HK-2 (cell line): ENCODE measurements around the gene TNNT2.

Experiments used
- DNase-seq: peaks from one replicate; pipeline ENCODE4 v3.0.0-alpha.2; 2018; ENCODE audit not compliant: unreplicated experiment

TNNT2 gene

DNA sequence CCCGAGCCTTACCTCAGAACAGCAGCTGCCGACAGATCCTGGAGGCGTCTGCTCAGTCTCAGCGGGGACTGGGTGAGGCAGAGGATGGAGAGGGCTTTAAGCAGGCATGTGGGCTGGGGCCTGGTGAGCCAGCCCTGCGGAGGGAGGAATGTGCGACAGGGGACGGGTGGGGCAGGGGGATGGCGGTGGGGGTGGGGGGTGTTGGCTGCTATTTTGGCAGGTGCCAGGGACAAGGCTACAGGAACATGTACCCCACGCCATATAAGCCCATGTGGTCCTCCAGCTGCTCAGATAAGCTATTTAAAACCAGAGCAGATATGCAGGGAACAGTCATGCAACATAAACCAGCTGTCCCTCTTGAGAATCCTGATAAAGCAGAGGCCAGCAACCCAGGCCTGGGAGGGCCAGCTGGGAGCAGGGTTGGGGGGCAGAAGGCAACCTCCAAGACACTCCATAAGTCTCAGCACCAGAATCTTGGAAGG lies at the start of gene TNNT2:
TSS of gene TNNT2 (minus strand) at position 70 of the 482 bp plus-strand sequence. CDS start 4,426 bp downstream, outside the sequence.
- no peak for DNase-seq

DNA sequence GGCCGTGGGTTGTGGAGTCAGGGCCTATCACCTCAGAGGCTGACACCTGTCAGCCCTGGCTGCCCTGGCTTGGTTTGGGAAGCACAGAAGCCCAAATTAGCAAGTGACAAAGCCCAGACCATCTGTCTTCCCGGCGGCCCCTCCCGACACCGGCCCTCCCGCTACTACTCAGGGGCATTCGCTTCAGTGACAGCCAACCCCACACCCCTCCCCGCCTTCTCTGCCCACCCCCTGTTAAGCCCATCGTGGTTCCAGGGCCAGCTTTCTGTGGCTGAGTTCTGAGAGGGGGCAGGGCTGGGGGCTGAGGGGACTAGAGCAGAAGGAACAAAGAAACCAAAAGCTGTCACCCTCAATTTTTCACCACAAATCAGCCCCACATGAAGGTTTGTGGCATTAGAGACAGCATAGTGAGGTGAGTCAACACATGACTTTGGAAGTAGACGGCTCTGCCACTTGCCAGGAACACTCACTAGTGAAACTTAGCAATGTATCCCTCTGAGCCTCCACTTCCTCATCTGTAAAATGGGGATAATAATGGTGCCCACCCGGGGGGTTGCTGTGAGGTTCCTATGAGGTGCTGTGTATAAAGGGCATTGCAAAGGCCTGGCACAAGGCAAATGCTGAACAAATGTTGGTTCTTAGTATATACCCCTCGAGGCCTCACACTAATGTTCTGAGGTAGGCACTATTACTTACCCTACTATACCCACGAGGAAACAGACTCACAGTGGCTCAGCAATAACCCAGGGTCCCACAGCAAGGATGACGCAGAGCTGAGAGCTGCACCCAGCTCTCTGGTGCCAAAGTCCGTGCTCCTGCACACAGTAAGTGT lies 49.2 kb upstream of the TNNT2 start:
- DNase-seq, result no peak

DNA sequence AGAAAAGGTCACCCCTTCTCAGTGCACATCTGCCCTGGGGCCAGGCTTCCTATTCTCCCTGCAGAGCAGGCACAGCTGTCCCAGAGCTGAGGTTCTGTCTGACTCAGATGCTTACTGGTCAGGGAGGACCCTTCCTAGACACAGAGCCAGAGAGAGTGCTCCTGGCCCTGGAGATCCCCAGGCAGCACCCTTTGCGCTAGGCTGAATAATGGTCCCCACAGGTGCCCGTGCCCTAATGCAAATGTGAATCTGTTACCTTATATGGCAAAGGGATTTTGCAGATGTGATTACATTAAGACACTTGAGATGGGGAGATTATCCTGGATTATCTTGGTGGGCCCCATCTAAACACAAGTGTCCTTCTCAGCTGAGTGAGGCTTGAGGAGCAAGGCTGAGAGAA lies 46.7 kb upstream of the TNNT2 start:
- no peak for DNase-seq

DNA sequence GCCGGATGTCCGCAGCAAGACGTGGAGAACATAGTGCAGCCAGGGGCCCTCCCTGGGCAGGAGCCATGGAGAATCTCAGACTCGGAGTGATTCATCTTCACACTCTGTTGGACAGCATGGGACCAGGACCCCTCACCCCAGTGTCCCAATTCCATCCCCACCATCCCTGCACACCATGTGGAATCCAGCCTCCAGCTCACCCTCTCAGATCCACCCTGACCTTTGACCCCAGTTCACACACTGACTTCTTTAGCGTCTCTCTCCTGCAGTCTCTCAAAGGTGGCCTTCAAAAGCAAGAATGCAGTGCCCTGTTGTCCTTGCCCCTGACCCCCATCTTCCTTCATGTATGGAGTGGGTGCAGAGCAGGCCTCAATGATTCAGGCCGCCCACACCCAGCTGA lies 46.2 kb upstream of the TNNT2 start:
- no peak for DNase-seq

DNA sequence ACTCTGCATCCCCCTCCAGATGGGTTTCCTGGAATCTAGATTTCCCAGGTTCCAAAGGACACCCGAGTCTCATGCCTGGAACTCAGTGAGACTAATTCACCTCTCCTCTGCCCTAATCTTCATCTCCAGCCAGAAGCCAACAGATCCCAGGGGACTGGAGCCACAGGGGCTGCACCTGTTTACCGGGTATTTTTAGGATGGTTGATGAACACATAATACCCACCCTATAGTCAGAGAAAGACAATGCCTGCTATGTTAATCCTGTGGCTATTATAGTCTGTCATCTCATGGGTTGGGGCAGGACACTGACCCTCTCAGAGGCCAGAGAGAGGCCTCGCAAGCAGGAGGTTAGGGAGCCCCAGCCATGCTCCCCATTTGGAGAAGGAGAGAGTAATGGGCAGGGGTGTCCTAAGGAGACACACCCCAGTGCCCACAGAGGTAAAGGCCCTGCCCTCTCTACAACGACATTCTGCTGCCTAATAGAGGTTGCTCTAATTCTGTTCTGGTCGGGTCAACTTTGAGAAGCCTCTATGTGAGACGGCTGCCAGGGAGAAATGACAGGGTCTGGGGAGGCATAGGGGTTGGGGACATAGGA lies 45.1 kb upstream of the TNNT2 start:
- no peak for DNase-seq

DNA sequence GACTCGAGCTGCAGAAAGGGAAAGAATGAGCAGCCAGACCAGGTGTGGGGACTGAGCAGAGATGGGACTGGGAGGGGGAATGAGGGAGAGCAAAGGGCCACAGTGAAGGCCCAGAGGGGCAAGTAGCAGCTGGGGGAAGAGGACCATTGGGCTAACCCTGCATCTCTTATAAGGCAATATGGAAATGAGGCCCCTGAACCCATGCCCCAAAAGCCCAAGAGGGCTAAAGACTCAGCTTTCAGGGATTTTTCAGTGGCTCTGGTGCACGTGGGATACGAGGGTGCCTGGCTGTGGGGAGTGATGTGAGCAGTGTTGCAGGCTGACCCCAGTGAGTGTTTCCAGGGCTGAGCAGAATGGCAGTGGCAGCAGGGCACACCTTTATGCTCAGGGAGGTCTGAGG lies 44.5 kb upstream of the TNNT2 start:
- no peak for DNase-seq

DNA sequence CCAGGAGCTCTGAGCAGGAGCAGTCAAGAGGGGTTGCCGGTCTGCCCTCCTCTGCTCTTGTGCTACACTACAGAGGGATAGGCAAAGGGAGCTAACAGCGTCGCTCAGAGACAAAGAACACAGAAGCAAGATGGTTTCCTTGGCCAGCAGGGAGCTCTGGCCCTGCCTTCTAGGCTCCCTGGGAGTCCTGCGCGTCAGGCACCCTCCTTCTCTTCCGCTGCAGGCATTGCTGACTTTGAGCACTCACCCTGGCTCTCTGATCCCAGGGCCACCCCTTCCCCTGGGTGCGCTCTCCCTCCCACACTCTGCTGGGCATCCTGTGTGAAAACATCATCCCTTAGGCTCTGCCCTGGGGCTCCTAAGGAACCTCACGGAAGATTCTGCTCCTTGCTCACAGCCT lies 43.6 kb upstream of the TNNT2 start:
- DNase-seq, result no peak

DNA sequence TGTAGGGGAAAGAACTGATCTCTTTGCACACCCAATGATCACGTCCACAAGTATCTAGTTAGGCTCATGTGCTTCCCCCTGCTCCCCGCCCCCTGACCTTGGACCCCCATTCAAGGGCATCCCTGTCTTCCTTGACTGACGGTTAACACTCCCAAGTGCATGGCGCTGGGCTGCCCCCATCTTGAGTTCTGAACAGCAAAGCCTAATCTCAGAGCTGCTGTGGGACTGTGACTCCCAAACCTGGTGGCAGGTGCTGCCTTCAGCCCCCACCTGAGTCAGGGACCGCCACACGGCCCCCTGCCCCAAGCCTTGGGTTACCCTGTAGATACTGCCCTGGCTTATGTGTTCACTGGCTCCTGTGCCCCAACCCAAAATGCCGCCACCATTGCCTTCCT lies 43.1 kb upstream of the TNNT2 start:
- DNase-seq, result no peak

DNA sequence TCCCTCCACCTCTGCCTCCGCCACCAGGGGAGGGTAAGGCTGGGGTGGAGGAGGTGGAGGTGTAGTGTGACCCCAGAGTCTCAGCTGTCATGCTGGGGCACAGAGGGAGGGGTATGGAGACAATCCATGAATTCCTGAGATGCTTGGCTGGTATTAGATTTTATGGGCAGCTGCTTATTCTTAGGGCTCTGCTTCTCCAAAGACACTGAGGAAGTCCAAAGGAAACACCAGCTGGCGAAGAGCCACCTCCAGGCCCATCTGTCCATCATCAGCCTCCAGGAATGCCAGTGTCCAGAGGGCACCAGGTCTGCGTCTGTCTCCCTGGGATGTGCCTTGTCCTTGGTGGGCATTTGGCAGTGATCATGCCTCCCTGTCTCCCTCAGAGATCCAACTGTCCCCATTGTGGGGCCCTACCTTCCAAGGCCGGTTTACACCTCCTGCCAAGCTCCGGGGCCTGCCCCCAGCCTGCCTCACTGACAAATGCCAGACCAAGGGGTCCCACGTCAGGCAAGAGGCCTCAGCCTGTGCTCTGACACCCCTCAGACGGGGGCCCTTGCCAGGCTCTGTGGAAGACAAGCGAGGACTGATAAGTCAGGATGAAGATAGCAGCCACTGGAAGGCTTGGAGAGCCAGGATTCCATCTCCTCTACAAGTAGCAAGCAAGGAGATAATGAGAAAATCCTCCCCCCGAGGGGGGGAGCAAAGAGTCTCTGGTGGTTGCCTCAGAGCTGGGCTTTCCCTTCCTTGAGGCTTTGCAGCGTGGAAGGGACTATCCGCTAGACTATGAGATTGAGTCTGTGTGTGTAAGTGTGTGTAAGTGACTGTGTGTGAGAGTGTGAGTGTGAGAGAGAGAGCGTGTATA lies 42.5 kb upstream of the TNNT2 start:
- DNase-seq, result no peak

DNA sequence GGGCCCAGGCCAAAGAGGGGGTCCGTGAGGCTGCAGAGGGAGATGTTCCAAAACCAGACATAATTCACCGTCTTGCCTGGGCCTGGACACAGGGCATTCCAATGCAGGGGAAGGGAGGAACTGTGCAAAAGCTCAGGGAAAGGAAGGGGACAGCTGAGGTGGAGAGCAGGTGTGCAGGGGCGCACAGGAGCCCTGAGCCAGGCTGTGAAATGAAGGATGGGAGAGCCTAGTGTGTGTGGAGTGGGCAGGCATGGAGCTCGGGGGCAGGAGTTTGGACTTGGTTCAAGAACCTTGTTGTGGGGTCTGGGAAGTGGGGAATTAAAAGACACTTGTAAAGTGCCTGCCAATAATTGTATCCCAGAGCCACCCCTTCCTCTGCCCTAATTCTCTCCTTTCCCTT lies 41.8 kb upstream of the TNNT2 start:
- DNase-seq, result no peak

DNA sequence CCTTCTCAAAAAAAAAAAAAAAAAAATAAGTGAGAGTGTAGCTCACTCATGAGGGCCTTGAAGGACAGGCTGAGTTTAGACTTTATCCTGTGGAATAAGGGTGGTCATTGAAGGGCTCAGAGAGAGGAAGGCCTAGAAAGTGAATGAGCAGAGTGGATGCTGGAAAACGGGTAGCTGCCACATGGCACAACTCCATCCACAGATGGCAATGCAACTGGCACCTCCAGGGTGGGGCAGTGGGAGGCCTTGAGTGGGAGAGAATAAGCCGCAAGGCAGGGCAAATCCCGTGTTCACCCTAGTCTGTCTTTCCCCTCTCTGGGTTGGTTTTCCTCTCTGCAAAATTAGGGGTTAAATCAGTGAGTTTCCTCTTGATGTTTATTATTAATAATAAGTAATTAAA lies 41.0 kb upstream of the TNNT2 start:
- DNase-seq, result no peak

DNA sequence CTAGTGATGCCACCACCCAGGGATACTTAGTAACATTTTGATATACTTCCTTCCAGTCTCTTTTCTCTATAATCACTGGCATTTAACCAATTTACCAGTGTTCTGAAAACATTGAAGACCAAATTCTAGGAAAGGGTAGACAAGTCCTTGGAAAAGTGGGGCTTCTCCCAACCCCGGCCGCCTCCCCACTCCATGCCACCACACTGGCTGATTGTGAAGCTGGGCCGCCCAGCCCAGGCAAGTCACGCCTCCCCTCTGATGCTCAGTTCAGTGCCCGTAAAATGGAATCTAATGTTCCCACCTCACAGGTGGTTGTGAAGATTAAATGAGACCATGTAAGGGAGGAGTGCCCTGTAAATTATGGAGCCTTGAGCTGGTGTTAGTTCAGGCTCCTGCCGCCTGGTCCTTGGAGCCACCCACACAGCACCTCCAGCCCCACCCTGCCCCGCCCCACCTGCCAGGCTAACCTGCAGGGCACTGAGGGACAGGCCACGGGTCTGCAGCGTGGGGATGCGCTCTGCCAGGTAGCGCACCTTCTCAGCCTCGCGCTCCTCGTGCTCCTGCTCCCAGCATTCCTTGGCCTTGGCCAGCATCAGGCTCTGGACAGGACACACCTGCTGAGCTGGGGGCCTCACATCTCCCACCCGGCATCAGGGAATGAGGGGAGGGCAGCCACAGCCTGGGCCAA lies 36.7 kb upstream of the TNNT2 start:
- DNase-seq, result no peak

DNA sequence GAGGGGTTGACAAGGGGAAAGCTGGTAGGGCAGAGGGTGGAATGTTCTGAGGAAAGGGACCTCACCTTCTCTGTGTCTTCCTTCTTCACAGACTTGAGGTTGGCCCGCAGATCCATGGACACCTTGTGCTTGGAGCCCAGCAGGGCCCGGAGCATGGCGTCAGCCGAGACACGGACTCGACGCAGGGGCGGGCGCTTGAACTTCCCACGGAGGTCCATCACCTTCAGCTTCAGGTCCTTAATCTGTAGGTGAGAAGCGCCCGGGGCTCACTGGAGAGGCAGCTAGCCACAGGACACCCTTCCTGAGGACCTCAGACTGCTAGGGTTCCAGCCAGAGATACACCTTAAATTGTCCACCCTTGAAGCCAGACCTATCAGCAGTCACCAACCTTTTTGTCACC lies 33.8 kb upstream of the TNNT2 start:
- DNase-seq, result no peak

DNA sequence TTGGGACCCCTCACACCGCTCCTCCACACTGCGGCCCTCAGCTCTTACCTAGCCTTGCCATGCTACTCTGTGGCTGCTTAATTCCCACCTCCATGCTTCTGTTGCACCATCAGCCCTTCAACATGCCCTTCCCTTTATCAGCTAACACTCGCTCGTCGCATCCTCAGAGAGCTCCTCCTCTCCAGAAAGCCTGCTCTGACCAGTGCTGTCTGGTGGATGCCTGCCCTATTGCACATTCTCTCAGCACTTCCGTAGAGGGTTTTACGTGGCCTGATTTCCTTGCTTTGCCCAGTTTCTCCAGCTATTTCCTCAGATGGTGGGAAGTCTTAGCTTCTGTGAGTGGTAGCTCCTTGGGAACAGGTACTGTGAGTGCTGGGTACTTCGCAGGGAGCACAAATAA lies 32.0 kb upstream of the TNNT2 start:
- DNase-seq, result no peak

DNA sequence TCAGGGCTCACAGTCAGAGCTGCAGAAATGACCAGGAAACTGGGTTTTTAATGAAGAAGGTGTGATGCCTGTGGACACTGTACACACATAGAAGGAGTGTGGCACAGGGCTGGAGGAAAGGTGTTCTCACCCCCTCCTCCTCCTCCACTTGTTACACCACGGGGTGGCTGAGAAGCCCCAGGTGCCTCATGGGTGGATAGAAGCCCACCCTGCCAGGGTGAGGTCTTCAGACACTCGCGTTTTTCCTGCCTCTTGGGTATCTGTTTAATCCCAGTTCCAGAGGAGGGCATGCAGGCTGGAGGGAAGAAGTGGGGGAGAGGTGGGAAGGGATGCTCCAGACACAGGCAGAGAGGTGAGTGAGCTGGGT lies 31.3 kb upstream of the TNNT2 start:
- no peak for DNase-seq

DNA sequence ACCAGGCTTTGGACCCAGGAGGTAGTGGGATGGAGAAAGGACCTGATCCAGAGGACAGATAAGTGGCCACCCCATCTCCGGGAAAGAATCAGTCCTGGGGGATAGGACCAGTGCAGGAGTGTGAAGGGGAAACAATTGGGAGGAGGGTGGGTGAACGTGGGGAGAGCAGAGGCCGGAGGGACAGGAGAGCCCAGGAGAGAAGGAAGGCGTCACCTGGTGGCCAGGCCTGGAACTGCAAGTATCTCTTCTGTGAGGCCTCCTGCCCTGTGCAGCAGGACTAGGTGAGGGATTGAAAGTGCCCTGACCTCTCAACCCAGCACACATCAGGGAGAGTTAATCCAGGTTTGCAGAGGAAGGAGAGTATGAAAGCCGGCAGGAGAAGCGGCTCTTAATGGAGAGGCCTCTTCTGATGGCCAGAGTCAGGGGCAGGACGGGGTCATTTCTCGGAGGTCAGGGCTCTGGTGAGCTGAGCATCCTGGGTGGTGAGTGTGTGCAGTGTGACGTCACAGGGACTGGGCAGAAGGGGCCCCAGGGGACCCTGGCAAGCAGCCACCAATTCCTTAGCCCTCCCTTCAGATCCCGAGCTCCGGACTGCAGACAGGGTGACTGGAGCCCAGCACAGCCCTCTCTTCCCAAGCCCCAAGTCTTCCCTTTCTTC lies 30.8 kb upstream of the TNNT2 start:
- peak; percentile 95 for DNase-seq

DNA sequence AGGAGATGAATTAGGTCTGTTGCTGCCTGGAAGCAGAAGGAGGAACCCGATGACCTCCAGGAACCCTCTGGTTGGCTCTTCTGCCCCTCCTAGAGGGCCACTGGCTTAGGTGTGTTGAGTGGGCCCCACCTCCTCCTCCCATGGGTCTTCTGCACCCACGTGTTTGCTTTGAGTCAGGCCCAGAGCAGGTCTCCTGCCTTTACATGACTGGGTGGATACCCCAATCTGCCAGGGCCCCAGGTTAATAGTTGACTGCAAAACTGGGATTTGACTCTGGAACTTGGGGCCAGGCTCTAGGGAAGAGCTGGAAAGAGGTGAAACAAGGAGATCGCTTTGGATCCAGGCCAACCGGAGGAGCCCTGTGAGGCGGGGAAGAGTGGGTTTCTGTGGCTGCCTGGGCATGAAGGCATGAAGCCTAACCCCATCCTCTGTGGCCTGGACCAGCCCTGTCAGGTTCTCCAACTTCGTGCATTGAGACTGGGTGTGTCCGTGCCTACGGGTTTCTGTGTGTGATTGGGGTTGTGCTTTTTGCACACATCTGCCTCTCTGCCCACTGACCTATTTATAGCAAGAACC lies 29.4 kb upstream of the TNNT2 start:
- peak; percentile 88 for DNase-seq

DNA sequence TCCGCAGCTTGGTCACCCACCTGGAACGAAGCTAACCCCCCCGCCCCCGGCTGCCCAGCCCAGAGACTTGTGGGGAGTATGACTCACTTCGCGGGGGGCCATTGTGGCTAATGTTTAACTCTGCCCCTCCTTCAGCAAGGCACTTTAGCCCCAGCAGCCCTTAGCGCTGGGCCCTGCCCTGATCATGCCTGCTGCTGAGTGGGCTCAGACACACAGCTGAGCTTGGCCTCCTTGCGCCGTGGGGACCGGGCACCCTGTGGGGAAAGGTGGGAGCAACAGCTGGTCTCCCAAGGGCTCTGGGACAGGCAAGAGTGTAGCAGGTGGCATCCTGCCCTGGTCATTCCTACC lies 28.0 kb upstream of the TNNT2 start:
- peak; percentile 97 for DNase-seq

DNA sequence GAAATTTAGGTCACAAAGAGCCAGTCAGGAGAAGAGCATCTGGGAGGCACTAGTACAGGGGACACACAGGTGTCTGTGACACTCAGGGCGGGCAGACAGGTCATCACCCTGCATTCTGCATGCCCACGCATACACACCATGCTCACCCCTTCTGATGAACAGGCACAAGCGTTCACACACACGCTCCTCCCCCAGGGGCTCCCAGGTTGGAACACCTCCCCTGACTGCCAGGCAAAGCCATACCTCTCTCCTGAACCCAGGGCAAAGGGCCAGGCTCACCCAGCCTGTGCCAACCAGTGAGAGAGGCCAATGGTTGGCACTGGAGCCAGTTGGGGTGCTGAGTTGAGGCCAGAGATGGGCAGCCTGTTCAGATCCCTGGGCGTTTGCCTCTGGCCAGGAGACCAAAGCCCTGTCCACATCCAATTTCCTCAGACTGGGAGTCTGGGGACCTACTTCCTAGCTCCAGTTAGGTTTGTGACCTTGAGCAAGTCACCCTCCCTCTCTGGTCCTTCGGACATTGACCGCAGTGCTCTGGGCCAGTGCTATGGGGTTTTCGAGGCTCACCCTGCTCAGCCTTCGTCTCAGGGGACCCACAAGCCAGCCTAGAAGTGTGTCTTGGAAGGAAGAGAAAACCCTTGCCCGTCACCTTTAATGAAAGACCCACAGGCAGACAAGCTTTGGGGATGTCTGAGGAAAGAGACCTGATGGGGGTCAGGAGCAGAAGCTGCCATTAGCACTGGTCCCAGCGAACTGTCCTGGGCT lies 27.4 kb upstream of the TNNT2 start:
- no peak for DNase-seq

DNA sequence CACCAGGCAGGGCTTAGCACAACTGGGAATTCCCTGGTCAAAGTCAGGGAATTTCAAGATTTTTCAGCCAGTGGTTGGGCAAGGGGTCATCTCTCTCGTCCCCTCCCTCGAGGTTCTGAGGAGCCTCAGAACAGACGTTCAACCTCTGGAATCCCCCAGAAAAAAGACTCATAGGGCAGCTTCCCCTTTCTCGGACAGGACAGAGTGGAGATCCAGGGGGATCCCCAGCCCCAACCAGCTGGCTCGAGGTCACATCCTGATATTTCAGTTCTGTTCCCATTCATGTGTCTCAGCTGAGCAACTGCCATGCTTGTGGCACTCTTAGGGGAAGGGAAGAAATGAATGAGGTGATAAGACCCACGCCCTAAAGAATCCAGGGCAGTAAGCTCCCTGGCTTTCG lies 26.6 kb upstream of the TNNT2 start:
- DNase-seq, result no peak
